ENCODE measurements around the gene RASAL2. TPM values are rescaled to one million over a fixed set of nuclear protein-coding genes. Genes with fewer than 3 reads are reported as not detected.
"Not testable (repeated sequence)": the region's sequence is repeated elsewhere in the genome, so short reads cannot be mapped to it uniquely, and the experiment has no call there.

RASAL2 gene
- total RNA-seq, 1 donor from 2014 or later: 17.3 TPM

DNA sequence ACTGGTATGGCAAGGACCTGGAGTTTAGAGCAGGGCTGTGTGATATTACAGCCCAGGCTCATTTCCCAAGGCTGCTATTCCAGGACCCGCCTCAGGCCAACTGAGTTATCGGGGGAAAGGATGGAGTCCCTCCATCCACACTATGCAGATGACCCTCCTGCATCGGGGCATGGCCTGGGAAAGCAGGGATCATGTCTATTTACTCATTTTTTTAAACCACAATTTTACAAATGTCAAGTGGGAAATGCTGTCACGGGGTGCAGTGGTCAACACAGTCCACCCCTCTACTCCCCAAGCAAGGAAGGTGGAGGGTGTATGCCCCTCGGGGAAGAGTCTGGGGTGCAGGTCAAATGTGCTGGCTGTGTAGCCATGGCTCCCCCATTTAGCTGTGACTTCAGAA, 409.0 kb downstream of the RASAL2 start:
- no peak for DNase-seq (ENCODE audit: low spot score)

DNA sequence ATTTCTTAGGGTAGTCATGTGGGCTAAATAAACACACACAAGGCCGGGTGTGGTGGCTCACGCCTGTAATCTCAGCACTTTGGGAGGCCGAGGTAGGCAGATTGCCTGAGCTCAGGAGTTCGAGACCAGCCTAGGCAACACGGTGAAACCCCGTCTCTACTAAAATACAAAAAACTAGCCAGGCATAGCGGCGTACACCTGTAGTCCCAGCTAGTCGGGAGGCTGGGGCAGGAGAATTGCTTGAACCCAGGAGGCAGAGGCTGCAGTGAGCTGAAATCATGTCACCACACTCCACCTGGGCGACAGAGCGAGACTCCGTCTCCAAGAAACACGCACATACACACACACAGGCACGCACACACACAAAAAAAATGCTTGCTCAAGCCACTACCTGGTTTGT, 409.4 kb downstream of the RASAL2 start:
- DNase-seq (ENCODE audit: low spot score): not testable (repeated sequence)

DNA sequence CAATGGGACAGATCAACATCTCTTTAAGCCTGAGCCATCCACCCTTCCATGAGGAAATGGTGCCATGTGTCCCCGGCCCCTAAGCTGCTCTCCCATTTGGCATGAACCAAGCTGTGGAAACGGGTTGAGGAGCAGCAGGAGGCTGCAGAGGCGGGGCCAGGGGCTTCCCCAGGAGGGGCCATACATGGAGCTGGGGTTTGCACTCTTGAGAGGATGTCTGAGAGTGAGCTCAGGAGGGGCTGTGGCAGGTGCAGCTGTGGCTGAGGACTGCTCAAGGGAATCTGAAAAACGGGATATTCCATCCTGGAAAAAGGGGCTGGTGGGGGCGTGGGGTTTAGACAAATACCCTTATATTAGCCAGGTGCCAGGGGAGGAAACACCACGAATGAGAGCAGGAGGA, 409.9 kb downstream of the RASAL2 start:
- DNase-seq (ENCODE audit: low spot score): no peak

DNA sequence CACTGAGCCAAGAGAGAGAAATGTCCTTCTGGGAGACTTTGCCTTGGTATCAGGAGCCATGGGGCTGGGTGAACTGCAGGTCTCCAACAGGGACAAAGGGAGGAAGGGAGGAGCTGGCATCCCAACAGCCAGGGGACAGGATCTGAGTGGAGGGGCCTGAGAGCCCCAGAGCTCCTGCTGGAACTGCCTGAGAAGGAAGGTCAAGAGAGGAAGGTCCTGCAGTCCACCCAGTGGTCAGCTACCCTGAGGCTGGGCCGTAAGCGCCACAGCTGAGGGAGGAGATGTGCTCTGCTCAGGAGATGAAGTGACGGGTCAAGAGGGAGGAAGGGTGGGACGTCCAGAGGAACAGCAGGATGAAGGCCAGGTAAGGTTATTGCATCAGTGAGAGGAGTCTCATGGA, 410.4 kb downstream of the RASAL2 start:
- no peak for DNase-seq (ENCODE audit: low spot score)

DNA sequence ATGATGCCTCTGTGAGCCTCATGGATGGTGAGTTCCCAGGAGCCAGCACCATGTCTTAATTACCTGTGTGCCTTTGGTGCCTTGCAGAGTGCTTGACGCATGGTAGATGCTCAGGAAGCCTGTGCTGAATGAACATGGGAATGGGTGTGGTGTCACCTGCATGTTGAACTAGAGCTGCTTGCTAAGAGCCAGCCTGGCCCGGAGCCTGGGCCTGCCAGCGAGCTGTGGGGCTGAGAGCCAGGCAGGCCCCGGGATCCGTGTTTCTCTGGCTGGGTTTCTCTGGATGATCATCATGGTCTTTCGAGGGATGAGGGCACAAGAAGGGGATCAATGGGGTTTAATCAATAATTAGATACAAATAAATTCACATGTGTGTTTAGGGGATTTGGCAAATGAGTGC, 412.3 kb downstream of the RASAL2 start:
- no peak for DNase-seq (ENCODE audit: low spot score)

DNA sequence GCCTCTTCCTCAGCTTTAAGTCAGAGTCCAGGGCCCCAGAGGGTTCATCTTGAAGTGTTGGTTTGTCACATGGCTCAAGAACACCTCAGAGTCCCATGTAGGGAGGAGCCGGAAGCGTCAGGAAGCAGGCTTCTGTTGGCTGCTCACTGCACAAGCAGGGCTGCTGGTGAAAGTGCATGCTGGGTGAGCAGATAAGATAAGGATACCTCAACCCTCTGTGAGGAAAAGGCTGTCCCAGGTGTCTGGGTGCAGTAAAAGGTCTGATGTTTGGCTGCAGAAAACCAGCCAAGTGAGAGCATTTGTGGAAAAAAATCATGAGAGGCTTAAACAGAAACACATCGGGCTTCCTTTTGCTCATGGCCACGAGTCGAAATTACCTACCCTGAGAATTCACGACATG, 412.8 kb downstream of the RASAL2 start:
- DNase-seq (ENCODE audit: low spot score): no peak

DNA sequence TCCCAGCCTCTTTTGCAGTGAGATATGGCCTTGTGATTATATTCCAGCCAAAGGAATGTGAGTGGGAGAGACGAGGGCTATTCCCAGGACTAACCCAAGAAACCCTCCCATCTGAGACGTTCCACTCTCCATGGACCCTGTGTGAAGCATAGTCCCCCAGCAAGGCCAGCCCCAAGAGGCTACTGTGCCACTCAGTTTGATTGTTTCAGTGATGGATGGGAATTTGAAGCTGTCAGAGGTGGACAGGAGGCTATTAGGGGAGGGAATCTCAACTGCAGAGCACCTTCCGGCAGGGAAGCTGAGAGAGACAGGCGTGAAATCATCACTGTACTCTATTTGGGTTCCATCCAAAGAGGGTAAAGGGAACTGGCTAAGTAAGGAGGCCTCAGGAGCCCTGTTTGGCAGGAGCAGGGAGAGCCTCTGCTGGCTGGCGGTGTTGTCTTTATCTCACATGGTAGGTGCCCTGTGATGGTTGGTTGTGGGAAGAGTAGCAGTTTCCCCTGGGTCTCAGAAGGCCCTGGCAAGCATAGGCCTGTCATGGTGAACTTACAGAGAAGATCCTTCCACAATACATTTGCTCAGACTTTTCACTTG, 415.6 kb downstream of the RASAL2 start:
- DNase-seq (ENCODE audit: low spot score): no peak

DNA sequence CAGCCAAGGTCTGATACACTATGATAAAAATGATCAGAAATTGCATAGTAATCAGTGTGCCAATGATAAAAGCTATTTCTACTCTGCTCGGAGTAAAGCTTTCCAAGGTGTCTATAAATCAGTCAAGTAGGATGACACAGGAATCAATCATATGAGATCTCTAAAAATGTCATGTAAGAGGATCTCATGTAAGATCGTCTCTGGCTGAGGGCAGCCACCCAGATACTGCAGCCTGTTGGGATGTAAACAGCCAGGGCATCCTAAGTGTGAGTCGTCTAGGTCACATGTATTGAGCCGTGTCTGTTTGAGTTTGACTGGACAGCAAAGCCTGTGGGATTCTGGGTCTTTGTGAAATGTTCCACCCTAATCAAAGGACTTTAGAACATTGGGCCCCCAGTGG, 416.3 kb downstream of the RASAL2 start:
- DNase-seq (ENCODE audit: low spot score): no peak

DNA sequence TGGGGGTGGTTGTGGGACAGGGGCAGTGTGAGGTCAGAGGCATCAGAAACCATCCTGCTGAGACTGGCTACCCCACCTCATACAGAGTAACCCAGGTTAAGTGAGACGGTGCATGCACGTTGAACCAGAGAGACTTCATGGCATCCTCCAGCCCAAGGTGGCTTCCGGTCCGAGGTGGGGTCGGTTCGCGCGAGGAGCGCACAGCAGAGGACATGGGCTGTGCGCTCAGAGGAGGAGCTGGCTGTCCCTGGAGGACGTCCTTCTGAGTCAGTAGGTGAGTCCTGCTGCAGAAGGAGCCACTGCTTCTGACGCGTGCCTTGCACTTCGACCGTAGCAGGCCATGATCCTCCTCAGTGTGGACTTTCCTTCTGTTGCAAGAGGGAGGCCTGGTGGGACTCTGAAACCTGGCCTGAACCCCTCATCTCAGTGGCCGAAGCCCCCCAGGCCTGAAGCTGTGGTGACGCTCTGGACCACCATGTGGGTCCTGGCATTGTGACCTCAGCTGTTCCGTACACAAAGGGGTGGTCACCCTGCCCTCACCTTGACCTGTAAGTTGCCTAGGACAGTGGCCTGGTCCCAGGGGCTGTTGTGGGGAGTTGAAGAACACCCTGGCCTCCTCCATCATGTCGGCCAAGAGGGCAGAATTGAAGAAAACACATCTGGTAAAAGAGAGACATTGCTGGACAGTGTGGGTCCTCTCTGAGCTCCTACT, 418.8 kb downstream of the RASAL2 start, which contains the start of gene TEX35:
Gene TEX35 (plus strand): TSS at position 544 of the 712 bp plus-strand sequence. CDS start 80 bp downstream, at position 624.
- no peak for DNase-seq (ENCODE audit: low spot score)

DNA sequence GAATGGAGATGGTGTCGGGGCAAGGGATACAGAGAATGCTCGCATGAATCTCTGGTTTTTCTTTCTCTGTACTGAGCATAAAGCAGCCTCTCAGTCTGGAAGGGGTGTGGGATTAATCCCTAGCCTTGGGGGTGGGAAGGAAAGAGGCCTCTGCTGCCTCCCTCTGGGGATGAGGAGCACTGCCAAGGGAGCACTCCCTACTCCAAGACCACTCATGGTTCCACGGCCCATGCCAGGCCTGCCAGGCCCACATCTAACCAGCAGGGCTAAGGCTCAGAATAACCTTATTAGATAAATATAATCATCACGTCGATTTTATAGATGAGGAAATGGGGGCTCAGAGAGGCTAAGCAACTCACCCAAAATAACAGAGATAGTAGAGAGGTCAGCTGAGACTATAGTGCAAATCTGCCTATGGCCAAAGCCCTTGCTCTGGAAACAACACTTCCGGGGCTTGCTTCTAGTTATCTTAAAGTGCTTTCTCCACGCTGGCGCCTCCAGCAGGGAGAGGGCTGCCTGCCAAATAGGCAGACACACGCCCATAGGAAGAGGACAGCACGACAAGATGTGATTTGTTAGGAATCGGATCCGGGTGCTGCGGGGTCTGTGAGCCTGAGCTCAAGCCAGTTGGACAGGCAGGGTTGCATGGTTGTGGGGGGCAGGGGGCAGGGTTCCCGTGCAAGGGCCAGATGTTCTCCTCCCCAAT, 419.5 kb downstream of the RASAL2 start:
- no peak for DNase-seq (ENCODE audit: low spot score)

DNA sequence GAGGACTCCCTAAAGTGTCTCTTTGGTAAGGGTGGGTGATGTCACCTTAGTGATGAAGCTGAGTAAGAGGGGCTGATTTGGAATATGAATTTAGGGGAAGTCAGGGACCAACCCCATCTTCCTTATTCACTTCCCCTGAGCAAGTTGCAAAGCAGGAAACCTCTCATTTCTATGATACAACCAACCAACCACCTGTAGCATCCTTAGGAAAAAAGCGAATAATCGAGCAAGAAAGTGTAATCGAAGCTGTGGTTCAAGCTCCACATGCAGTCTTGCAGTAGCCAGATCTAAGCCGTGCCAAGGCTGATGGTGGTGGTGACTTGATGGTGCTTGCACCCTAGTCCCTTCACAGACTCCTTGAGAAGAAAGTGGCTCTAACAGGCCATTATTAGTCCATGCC, 422.2 kb downstream of the RASAL2 start:
- no peak for DNase-seq (ENCODE audit: low spot score)

DNA sequence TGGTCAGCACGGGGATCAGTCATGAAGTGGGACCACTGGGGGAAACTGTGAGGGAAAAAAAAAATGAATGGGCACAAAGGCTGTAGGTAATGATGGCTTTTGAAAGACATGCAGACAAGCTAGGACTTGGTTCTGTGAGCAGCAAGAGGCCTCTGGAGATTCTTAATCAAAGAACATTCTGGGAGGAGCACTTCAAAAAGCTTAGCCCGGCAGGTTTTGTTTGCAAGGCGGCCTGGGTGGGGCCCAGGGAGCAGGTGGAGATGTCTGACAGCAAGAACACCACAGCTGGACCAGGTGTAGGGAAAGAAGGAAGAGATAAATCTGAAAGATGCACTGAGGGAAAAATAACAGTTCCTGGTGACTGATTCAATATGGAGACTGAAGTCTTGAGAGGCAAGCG, 425.0 kb downstream of the RASAL2 start:
- DNase-seq (ENCODE audit: low spot score): no peak

DNA sequence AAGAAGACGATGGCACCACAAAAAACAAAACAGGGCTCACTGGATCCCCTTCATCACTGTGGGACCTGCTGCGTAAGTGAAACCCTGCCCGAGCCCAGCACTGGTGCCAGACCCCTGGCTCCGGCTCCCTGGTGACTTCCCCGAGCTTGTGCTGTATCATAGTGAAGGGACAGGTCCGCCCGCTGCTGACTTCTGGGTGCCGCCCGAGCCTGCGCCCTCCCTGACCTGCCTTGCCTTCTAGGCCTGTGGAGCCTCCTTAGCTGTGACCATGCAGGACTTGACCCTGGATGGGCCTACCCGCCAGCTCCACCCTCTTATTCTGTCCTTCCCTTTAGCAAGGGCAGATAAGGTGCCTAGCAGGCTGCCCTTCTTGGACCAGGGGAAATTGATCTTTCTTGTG, 426.9 kb downstream of the RASAL2 start:
- DNase-seq (ENCODE audit: low spot score): no peak

DNA sequence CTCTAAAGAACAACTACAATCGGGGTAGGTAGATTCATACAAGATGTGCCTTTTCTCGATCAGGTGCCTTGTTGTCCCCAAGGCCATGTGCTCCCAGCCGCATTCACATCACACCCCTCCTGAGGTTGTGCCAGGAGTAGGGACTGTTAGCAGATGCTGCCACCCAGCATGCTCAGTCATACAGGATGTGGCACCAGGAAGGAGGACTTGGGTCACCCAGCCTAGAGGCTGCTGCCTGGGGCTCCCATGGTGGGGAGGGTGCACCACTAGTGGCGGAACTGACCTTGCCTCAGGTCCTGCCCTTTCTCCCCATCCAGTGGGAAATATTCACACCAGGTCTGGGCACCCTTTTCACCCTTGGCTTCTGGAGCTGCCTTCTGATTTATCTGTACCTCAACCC, 427.3 kb downstream of the RASAL2 start:
- no peak for DNase-seq (ENCODE audit: low spot score)

DNA sequence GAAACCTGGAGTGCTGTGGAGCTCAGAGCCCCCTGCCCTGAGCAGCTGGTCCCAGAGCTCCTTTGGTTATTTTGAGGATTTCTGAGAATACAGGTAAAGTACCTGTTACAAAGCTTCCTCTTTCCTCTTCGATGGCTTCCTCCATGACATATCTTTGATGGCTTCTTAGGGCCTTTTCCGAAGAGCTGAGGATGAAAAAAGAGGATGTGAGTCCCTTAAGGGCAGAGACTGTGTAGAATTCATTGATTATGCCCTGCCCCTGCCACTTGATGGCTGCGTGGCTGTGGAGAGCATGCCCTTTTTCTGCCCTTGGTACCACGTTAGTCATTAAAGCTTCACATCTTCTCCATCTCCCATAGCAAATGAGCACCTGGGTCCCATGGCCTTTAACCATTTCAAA, 433.2 kb downstream of the RASAL2 start:
- no peak for DNase-seq (ENCODE audit: low spot score)

DNA sequence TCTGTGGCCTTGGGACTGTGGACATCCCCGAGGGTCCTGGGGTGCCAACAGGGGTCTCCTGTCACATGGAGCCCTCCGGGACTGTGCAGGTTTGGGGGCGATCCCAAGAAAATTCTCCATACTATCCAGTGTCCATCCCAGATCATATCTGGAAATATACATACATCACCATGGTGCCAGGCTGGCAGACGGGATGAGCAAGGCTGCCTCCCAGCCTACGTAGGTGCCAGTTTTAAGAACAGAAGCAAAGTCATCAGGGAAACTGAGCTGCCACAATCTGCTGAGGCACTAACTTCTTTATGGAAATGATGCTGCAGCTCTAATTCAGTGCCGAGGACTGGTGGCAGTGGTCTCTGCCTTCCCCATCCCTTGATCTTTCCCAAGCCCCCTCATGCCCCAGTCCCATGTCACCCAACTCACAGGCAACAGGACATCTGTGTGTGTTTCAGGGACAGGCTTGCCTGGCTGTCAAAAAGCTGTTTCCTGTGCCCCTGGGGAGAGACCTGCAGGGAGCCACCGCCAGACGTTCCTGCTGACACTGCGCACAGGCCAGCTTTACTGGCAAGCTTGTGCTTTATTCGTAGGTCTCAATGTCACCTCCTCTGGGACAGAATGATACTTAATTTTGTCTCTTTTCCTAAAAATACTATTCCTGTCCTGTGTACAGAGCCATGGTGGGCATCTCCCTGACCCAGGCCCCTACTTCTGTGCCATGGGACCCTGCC, 434.5 kb downstream of the RASAL2 start:
- peak; percentile 57 for DNase-seq (ENCODE audit: low spot score)

DNA sequence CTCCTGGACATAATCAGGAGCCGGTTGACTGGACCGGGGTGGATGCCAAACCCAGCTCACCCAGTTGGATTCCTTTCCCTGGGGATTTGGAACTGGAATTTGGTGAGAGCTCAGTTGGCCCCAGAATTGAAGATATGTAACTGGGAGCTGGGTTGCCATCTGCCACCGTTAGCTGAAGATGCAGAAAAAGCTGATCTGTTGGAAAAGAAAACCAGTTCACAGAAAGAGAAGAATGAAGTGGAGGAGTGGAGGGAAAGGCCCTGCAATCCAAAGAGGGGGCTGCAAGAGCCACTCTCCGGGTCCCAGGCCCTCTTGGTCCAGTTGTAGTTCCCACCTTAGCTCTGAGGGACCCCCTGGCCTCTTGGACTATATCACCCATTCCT, 435.0 kb downstream of the RASAL2 start:
- no peak for DNase-seq (ENCODE audit: low spot score)

DNA sequence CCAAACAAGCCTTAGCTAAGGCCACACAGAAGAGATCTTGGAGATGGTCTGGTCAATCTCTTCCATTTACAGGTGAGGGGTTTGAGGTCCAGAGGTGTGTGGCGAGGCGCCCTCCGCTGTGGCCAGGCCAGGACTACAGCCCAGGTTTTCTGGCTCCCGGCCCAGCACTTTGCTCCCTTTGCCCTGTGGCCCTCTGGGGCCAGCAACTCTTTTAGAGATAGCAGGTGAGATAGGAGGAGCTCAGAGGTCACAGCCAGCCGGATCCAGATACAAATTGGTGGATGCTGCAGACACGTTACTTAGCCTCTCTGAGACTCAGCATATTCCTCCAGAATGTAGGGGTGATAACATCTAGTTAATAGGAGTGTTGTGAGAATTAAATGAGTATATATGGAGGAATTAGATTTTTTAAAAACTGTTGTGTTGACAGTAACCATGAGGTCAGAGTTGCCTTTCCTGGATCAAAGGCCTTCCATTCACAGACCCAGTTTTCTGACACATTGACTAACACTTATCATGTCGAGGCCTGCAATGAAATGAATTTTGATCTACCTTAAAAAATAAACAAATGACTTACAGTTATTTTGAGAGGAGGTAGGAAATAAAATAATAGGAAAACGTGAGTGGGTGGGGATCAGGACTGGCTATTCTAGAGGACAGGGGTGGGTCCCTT, 435.6 kb downstream of the RASAL2 start:
- DNase-seq (ENCODE audit: low spot score): peak; percentile 86

DNA sequence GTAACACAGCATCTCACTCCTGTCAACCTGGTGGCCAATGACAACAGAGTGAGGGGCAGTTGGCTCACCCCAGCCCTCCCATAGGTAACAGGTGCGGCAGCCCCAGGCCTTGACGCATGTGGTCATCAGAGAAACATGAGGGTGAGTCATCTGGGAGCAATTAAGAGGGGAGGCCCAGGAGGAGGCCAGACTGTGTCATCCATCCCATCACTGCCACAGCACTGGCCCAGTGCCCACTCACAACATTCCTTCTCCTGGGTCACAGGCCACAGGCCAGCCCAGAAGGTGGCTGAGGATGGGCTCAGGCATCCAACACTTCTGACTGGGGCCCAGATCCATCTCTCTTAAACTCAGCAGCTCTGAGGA, 436.1 kb downstream of the RASAL2 start:
- peak; percentile 72 for DNase-seq (ENCODE audit: low spot score)

DNA sequence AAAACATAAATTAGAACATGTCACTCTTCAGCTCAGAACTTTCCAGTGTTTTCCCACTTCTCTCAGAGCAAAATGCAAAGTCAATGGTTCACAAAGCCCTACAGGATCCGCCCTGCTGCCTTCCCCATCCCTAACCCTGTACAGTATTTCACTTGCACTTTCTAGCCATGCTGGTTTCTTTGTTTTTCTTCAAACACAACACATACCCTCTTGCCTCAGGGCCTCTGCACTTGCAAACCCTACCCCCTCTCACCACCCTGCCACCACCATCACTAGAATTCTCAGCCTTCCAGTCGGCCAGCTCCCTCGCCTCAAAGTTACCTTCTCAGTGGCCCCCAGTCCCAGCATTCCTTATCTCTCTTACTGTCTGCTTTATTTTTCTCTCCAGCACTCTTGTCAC, 436.6 kb downstream of the RASAL2 start:
- no peak for DNase-seq (ENCODE audit: low spot score)

DNA sequence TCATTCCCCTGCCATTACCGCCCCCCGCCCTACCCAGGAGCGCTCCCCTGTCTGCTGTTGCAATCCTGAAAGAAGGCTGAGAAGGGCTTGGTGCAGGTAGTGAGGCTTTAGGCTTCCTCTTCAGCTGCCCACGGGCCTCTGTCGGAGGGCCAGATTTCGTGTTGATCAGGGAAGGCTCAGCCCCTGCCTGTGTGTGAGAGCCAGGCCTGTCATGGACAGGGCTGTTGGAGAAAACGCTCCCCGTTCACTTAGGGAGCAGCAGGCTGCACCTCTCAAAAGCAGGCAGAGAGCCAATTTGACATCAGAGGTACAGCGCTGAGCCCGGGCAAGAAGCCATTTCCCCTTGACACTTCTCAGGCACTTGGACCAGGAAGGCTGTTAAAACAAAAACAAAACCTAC, 438.0 kb downstream of the RASAL2 start:
- peak; percentile 76 for DNase-seq (ENCODE audit: low spot score)
